Measurements from ENCODE around the gene NDUFAF7.

DNA sequence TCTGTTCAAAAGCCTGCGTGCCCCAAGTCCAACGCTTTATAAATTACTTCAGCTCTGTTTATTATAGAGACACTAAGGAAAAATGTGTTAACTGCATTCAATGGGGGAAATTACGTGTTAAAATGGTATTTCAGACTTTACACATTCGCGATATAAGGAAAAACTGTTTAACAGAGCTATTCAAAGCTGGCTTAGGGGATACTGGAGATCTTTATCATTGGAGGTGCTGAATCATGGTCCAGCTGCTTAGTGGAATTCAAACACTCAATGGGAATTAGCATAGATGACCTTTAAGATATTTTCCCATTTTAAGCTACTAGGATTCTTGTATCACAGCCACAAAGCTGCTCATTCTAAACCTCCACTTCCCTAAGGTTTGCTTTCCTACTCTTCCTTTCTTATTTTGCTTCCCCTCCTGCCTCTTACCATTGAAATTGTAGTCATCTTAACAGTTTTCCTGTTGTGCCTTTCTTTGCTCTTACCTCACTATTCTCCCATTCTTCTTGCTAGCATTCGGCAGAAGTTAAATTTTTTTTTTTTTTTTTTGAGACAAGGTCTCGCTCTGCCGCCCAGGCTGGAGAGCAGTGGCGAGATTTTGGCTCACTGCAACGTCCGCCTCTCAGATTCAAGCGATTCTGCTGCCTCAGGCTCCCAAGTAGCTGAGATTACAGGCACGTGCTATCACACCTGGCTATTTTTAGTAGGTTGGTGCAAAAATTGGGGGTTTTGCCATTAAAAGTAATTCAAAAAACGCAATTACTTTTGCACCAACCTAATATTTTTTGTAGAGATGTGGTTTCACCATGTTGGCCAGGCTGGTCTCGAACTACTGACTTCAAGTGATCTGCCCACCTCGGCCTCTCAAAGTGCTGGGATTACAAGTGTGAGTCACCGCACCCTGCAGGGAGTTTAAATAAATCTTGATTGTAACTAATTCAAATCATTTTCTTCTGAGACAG, 49.5 kb upstream of the NDUFAF7 start:
- TF ChIP-seq, protein P1, sequence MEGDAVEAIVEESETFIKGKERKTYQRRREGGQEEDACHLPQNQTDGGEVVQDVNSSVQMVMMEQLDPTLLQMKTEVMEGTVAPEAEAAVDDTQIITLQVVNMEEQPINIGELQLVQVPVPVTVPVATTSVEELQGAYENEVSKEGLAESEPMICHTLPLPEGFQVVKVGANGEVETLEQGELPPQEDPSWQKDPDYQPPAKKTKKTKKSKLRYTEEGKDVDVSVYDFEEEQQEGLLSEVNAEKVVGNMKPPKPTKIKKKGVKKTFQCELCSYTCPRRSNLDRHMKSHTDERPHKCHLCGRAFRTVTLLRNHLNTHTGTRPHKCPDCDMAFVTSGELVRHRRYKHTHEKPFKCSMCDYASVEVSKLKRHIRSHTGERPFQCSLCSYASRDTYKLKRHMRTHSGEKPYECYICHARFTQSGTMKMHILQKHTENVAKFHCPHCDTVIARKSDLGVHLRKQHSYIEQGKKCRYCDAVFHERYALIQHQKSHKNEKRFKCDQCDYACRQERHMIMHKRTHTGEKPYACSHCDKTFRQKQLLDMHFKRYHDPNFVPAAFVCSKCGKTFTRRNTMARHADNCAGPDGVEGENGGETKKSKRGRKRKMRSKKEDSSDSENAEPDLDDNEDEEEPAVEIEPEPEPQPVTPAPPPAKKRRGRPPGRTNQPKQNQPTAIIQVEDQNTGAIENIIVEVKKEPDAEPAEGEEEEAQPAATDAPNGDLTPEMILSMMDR (conservative IDR thresholded peaks at IDR 0.05 in 1 of 2, IDR thresholded peaks at IDR 0.05 in 1 of 2; ENCODE audit: extremely low read depth in 1 of 2, insufficient read depth in 1 of 2, low read depth in 1 of 2, low read length in 2 of 2), result no peak
- TF ChIP-seq EZH2 (IDR thresholded peaks at IDR 0.05; ENCODE audit: borderline replicate concordance, low read length), result no peak

Data from mammary epithelial cell (primary cell).